SK-N-SH (cell line): ENCODE results near the gene RBM46. TPM values are rescaled to one million over a fixed set of nuclear protein-coding genes. Genes with fewer than 3 reads are reported as not detected.
A peak's percentile ranks its signal among the peaks of the same experiment; 100 is the strongest.

ENCODE experiments used
- CTCF ChIA-PET: fragments of 300-600, 350-600 bp; formaldehyde crosslinking; extraction: SDS; loops from one replicate; lab custom pipeline; 2021; lab: Yijun Ruan, JAX
- POLR2A ChIA-PET: fragments of 350-600 bp; sonication (Branson Sonifier 250); formaldehyde crosslinking; extraction: SDS; loops from one replicate; lab custom pipeline; 2020; ENCODE audit warnings: antibody characterized with exemption, inconsistent platforms; lab: Yijun Ruan, JAX
- DNase-seq: peaks from one replicate; pipeline ENCODE4 v3.0.0; 2012
- H2AFZ ChIP-seq: fragments of 200-600 bp; sonication (generic); 2 replicates; pipeline ENCODE4 v1.8.1; 2016; ENCODE audit warnings: antibody characterized with exemption, mild to moderate bottlenecking, low read depth
- H3F3A ChIP-seq: fragments of 200-600 bp; sonication (generic); replicated peaks from 2 replicates; pipeline ENCODE3; 2016; ENCODE audit warnings: antibody characterized with exemption, mild to moderate bottlenecking; ENCODE audit not compliant: insufficient read depth
- H3K27ac ChIP-seq, 2 experiments: fragments of 200-500 bp in 1 of 2; fragments of 200-600 bp in 1 of 2; sonication (Bioruptor generic) in 1 of 2; sonication (generic), shearing (Covaris generic) in 1 of 2; 2 replicates each; pipeline versions ENCODE4 v1.5.1 to v1.6.1; 2014 to 2016; ENCODE audit warnings: low read depth in 2 of 2, inconsistent platforms in 1 of 2, low read length in 1 of 2, mild to moderate bottlenecking in 1 of 2, mixed read lengths in 1 of 2
- H3K27me3 ChIP-seq: fragments of 200-600 bp; sonication (generic), shearing (Covaris generic); 2 replicates; pipeline ENCODE4 v1.6.1; 2016; ENCODE audit warnings: mixed run types; ENCODE audit not compliant: insufficient read depth
- H3K36me3 ChIP-seq, 2 experiments: fragments of 200-500 bp in 1 of 2; fragments of 200-600 bp in 1 of 2; sonication (Bioruptor generic) in 1 of 2; sonication (generic) in 1 of 2; replicated peaks in 1 of 2; 2 replicates each; pipeline versions ENCODE3 to v1.5.1; 2014 to 2016; ENCODE audit warnings: low read length in 1 of 2, mild to moderate bottlenecking in 1 of 2; ENCODE audit not compliant: insufficient read depth in 2 of 2, control insufficient read depth in 1 of 2
- H3K4me1 ChIP-seq, 2 experiments: fragments of 200-500 bp in 1 of 2; fragments of 200-600 bp in 1 of 2; sonication (Bioruptor generic) in 1 of 2; sonication (generic), shearing (Covaris generic) in 1 of 2; 2 replicates each; pipeline versions ENCODE4 v1.5.1 to v1.6.1; 2014 to 2016; ENCODE audit warnings: low read depth in 1 of 2, low read length in 1 of 2, mixed run types in 1 of 2; ENCODE audit not compliant: insufficient read depth in 2 of 2, control insufficient read depth in 1 of 2
- H3K4me2 ChIP-seq: fragments of 200-600 bp; sonication (generic), shearing (Covaris generic); 2 replicates; pipeline ENCODE4 v1.6.1; 2017; ENCODE audit warnings: mixed run types
- H3K4me3 ChIP-seq, 2 experiments: fragments of 200-500 bp in 1 of 2; fragments of 200-600 bp in 1 of 2; sonication (Bioruptor generic) in 1 of 2; sonication (generic), shearing (Covaris generic) in 1 of 2; 2 replicates each; pipeline versions ENCODE4 v1.5.1 to v1.8.1; 2014 to 2016; ENCODE audit warnings: low read depth in 2 of 2, inconsistent platforms in 1 of 2, low read length in 1 of 2, mild to moderate bottlenecking in 1 of 2, mixed read lengths in 1 of 2, moderate library complexity in 1 of 2
- H3K79me2 ChIP-seq: fragments of 200-600 bp; sonication (generic); 2 replicates; pipeline ENCODE4 v1.8.1; 2017; ENCODE audit warnings: mild to moderate bottlenecking; ENCODE audit not compliant: insufficient read depth
- H3K9ac ChIP-seq: fragments of 200-600 bp; sonication (generic); 2 replicates; pipeline ENCODE4 v1.6.1; 2017; ENCODE audit warnings: mixed run types
- H3K9me2 ChIP-seq: fragments of 200-600 bp; sonication (generic); 2 replicates; pipeline ENCODE4 v1.6.1; 2017; ENCODE audit warnings: mixed run types
- H3K9me3 ChIP-seq: fragments of 200-600 bp; sonication (generic); 2 replicates; pipeline ENCODE4 v1.6.1; 2017; ENCODE audit warnings: mixed run types, mild to moderate bottlenecking, moderate library complexity
- H4K20me1 ChIP-seq: fragments of 200-600 bp; sonication (generic); 2 replicates; pipeline ENCODE4 v1.6.1; 2017; ENCODE audit warnings: mild to moderate bottlenecking, mixed run types; ENCODE audit not compliant: insufficient read depth
- EZH2phosphoT487 ChIP-seq: fragments of 200-600 bp; sonication (generic); IDR thresholded peaks from 2 replicates; pipeline ENCODE4 v1.6.1; 2017; ENCODE audit warnings: low read depth, mixed run types, mild to moderate bottlenecking, antibody characterized with exemption, moderate library complexity, borderline replicate concordance
- FOSL2 ChIP-seq: IDR thresholded peaks from 2 replicates; pipeline ENCODE4 v1.4.0; 2012; ENCODE audit warnings: low read depth, mild to moderate bottlenecking, moderate library complexity, borderline replicate concordance
- FOXM1 ChIP-seq: IDR thresholded peaks from 2 replicates; pipeline ENCODE4 v1.4.0; 2012; ENCODE audit warnings: low read depth, mild to moderate bottlenecking
- JUND ChIP-seq: IDR thresholded peaks from 2 replicates; pipeline ENCODE4 v1.4.0; 2012
- MEF2A ChIP-seq: IDR thresholded peaks from 2 replicates; pipeline ENCODE4 v1.4.0; 2012; ENCODE audit warnings: low read depth, borderline replicate concordance
- MXI1 ChIP-seq: IDR thresholded peaks from 2 replicates; pipeline ENCODE4 v1.6.1; 2012; ENCODE audit warnings: mild to moderate bottlenecking, low read depth, low read length, improper control_type of control experiment
- NRF1 ChIP-seq: IDR thresholded peaks from 2 replicates; pipeline ENCODE4 v1.6.1; 2012; ENCODE audit warnings: low read depth, mild to moderate bottlenecking, low read length
- RAD21 ChIP-seq: IDR thresholded peaks from 2 replicates; pipeline ENCODE4 v1.6.1; 2012; ENCODE audit warnings: mild to moderate bottlenecking, low read length
- RFX5 ChIP-seq: IDR thresholded peaks from 2 replicates; pipeline ENCODE4 v1.6.1; 2012; ENCODE audit warnings: mild to moderate bottlenecking, improper control_type of control experiment, low read length
- SIN3A ChIP-seq: IDR thresholded peaks from 2 replicates; pipeline ENCODE4 v1.6.1; 2012; ENCODE audit warnings: low read depth, mild to moderate bottlenecking, low read length, moderate library complexity, borderline replicate concordance
- SMC3 ChIP-seq: IDR thresholded peaks from 2 replicates; pipeline ENCODE4 v1.6.1; 2012; ENCODE audit warnings: low read depth, low read length, improper control_type of control experiment
- WGBS: methylation state at CpG from one replicate; pipeline ENCODE4 v1.1.6; 2017; ENCODE audit warnings: low lambda C conversion rate; 5-methylcytosine and 5-hydroxymethylcytosine counted together
- polyA plus RNA-seq, 3 experiments: library from polyadenylated mRNA; depleted of rRNA; stranded (reverse); fragments of >200 nt; gene quantifications; 2 replicates each; pipeline ENCODE4 v1.2.3, GENCODE V29; 2012
- TF ChIP-seq, protein P1 (sequence below): IDR thresholded peaks from 2 replicates; pipeline ENCODE4 v1.4.0; 2012; ENCODE audit warnings: low read depth, borderline replicate concordance
- TF ChIP-seq, protein P2 (sequence below): fragments of 150-350 bp; IDR thresholded peaks from 2 replicates; pipeline ENCODE4 v1.6.1; 2016; ENCODE audit warnings: mild to moderate bottlenecking, low read depth, low read length
- TF ChIP-seq, protein P3 (sequence below): fragments of 200-600 bp; sonication (generic); IDR thresholded peaks from 2 replicates; pipeline ENCODE4 v1.6.1; 2017; ENCODE audit warnings: antibody characterized with exemption, mild to moderate bottlenecking, moderate library complexity

RBM46 gene
- polyA plus RNA-seq, 1 of the 3 experiments (the other 2 are of a cell fraction), result not detected

DNA sequence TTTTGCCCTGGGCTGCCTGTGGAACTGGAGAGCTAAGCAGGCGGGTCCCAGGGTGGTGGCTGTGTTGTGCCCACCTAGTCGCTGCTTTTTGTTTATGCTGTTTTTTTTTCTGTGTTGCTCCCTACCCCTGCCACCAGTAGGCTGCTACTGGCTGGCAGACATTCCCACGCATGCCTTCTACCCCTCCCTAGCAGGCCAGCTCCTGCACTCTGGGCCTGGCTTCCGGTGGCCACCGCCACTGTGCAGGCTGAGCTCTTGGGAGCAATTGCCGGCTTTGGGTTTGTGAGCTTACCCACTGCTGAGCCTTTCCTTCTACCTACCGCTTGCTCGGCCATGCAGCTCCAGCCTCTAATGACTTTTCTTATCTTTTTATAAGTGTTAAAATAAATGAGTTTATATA is 57.6 kb downstream of the RBM46 start:
- no peaks in the 10 kb centered on the region for H3K9me3 ChIP-seq
- H3K9ac ChIP-seq, result no peak overlapping the region
- no peak overlapping the region for H3K4me2 ChIP-seq
- no peak overlapping the region for H2AFZ ChIP-seq
- TF ChIP-seq, protein P1, sequence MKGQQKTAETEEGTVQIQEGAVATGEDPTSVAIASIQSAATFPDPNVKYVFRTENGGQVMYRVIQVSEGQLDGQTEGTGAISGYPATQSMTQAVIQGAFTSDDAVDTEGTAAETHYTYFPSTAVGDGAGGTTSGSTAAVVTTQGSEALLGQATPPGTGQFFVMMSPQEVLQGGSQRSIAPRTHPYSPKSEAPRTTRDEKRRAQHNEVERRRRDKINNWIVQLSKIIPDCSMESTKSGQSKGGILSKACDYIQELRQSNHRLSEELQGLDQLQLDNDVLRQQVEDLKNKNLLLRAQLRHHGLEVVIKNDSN, result no peak
- TF ChIP-seq RAD21 (no peak), MXI1 (no peak), EZH2phosphoT487 (no peak), FOXM1 (no peak), RFX5 (no peak), SIN3A (no peak), MEF2A (no peak), FOSL2 (no peak), JUND (no peak)
- TF ChIP-seq, protein P2, sequence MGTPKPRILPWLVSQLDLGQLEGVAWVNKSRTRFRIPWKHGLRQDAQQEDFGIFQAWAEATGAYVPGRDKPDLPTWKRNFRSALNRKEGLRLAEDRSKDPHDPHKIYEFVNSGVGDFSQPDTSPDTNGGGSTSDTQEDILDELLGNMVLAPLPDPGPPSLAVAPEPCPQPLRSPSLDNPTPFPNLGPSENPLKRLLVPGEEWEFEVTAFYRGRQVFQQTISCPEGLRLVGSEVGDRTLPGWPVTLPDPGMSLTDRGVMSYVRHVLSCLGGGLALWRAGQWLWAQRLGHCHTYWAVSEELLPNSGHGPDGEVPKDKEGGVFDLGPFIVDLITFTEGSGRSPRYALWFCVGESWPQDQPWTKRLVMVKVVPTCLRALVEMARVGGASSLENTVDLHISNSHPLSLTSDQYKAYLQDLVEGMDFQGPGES, result no peak
- H3K4me1 ChIP-seq, result no peaks in the 10 kb centered on the region
- H3K27ac ChIP-seq, result no peak overlapping the region
- peak; percentile 29 for DNase-seq
- H4K20me1 ChIP-seq, result no peaks in the 10 kb centered on the region
- POLR2A ChIA-PET, result no interaction called here
- H3K79me2 ChIP-seq, result no peaks in the 10 kb centered on the region
- no peaks in the 10 kb centered on the region for H3K27me3 ChIP-seq
- WGBS, result 45% methylated on average over 8 of the region's 8 CpGs
- no peaks in the 10 kb centered on the region for H3K36me3 ChIP-seq
- H3K4me3 ChIP-seq, result no peak overlapping the region
- no peaks in the 10 kb centered on the region for H3F3A ChIP-seq
- CTCF ChIA-PET, result interaction anchor here (1.0 to 2.5 kb wide), 4 partner anchors 9 to 31 kb away, joined by 3 to 7 read pairs (median 4); no protein-coding TSS in a partner anchor
- no peaks in the 10 kb centered on the region for H3K9me2 ChIP-seq

DNA sequence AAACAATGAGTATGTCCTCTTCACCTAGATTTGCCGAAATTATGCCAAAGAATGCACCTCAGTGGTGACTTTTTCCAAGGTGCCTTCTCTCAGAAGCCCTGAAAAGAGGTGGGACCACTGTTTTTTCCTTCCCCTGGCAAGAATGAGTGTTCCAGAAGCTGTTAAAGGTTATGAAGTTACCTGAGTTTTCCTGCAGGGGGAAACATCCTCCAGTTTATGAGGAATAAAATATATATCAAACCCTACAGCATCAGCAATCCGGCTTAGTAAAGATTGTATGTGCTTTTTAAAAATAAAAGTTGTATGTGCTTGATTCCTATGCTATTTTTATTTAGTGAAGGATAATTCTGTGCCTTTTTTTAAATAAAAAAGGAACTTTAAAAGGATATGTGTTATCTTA is 73.3 kb downstream of the RBM46 start:
- H3K27ac ChIP-seq, result no peak overlapping the region
- H3F3A ChIP-seq, result no peaks in the 10 kb centered on the region
- no peaks in the 10 kb centered on the region for H3K36me3 ChIP-seq
- no peaks in the 10 kb centered on the region for H3K79me2 ChIP-seq
- H3K4me3 ChIP-seq, result no peak overlapping the region
- no peak overlapping the region for H3K9ac ChIP-seq
- TF ChIP-seq, protein P3, sequence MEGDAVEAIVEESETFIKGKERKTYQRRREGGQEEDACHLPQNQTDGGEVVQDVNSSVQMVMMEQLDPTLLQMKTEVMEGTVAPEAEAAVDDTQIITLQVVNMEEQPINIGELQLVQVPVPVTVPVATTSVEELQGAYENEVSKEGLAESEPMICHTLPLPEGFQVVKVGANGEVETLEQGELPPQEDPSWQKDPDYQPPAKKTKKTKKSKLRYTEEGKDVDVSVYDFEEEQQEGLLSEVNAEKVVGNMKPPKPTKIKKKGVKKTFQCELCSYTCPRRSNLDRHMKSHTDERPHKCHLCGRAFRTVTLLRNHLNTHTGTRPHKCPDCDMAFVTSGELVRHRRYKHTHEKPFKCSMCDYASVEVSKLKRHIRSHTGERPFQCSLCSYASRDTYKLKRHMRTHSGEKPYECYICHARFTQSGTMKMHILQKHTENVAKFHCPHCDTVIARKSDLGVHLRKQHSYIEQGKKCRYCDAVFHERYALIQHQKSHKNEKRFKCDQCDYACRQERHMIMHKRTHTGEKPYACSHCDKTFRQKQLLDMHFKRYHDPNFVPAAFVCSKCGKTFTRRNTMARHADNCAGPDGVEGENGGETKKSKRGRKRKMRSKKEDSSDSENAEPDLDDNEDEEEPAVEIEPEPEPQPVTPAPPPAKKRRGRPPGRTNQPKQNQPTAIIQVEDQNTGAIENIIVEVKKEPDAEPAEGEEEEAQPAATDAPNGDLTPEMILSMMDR, result peak; percentile 42
- TF ChIP-seq RAD21, result peak; percentile 73
- no peak for TF ChIP-seq FOSL2
- TF ChIP-seq SMC3, result peak; percentile 14; the same call in 1 of the 2 replicates
- no peak for TF ChIP-seq JUND
- no peak for TF ChIP-seq NRF1
- H3K27me3 ChIP-seq, result no peaks in the 10 kb centered on the region
- no peaks in the 10 kb centered on the region for H3K9me2 ChIP-seq
- DNase-seq, result peak; percentile 26
- H3K4me2 ChIP-seq, result no peak overlapping the region
- H3K9me3 ChIP-seq, result no peaks in the 10 kb centered on the region
- WGBS, result 11% methylated on average over 2 of the region's 2 CpGs
- CTCF ChIA-PET, result interaction anchor here (0.7 to 2.9 kb wide), 17 partner anchors 9 to 520 kb away, joined by 3 to 11 read pairs (median 4); partner anchors contain the start of gene NPY2R
- no peak overlapping the region for H2AFZ ChIP-seq
- H4K20me1 ChIP-seq, result no peaks in the 10 kb centered on the region
- H3K4me1 ChIP-seq, result no peaks in the 10 kb centered on the region
- POLR2A ChIA-PET, result no interaction called here
